OCI-LY7 (cell line): ENCODE data around the gene EIF4G3. TPM values are rescaled to one million over a fixed set of nuclear protein-coding genes. Genes with fewer than 3 reads are reported as not detected.

ENCODE experiments used
- BruUV-seq: library from RNA; stranded (reverse); fragments of 400-500 nt; replicated peaks from 2 replicates; lab custom pipeline; 2021; lab: Mats Ljungman, UMichigan
- CTCF ChIA-PET: fragments of 300-600 bp; sonication (Branson Sonifier 250); formaldehyde crosslinking; loops from one replicate; lab custom pipeline; 2022; ENCODE audit warnings: antibody characterized with exemption; ENCODE audit not compliant: unreplicated experiment; lab: Charles Lee
- POLR2A ChIA-PET: fragments of 300-600 bp; sonication (Branson Sonifier 250); formaldehyde crosslinking; loops from one replicate; lab custom pipeline; 2022; ENCODE audit warnings: antibody characterized with exemption; lab: Charles Lee
- DNase-seq: peaks from one replicate; pipeline ENCODE4 v3.0.0-alpha.2; 2015; ENCODE audit warnings: low spot score
- H2AFZ ChIP-seq: fragments of 200-600 bp; sonication (generic), shearing (Covaris generic); 2 replicates; pipeline ENCODE4 v1.6.1; 2014; ENCODE audit warnings: mild to moderate bottlenecking, antibody characterized with exemption, low read length, moderate library complexity
- H3K27ac ChIP-seq: fragments of 200-600 bp; sonication (generic); 2 replicates; pipeline ENCODE4 v1.5.1; 2014; ENCODE audit warnings: mixed run types, low read depth, mild to moderate bottlenecking, moderate library complexity, low read length, inconsistent platforms; ENCODE audit not compliant: poor library complexity, severe bottlenecking
- H3K36me3 ChIP-seq: fragments of 200-600 bp; sonication (generic); 2 replicates; pipeline ENCODE4 v1.6.1; 2014; ENCODE audit warnings: mild to moderate bottlenecking, antibody characterized with exemption, low read length, moderate library complexity, mixed read lengths; ENCODE audit not compliant: insufficient read depth
- H3K4me1 ChIP-seq: fragments of 200-600 bp; sonication (generic); 2 replicates; pipeline ENCODE4 v1.5.1; 2014; ENCODE audit warnings: mild to moderate bottlenecking, low read length; ENCODE audit not compliant: insufficient read depth, poor library complexity, severe bottlenecking
- H3K4me2 ChIP-seq: fragments of 200-600 bp; sonication (generic); 2 replicates; pipeline ENCODE4 v1.6.1; 2014; ENCODE audit warnings: mild to moderate bottlenecking, low read length
- H3K4me3 ChIP-seq: fragments of 200-600 bp; sonication (generic); 2 replicates; pipeline ENCODE4 v1.5.1; 2014; ENCODE audit warnings: mild to moderate bottlenecking, low read depth, low read length; ENCODE audit not compliant: poor library complexity, severe bottlenecking
- H3K79me2 ChIP-seq: fragments of 200-600 bp; sonication (generic); 2 replicates; pipeline ENCODE4 v1.6.1; 2016; ENCODE audit warnings: low read depth, mild to moderate bottlenecking, low read length, moderate library complexity, mixed read lengths; ENCODE audit not compliant: insufficient read depth
- H3K9me2 ChIP-seq: fragments of 200-600 bp; sonication (generic); 2 replicates; pipeline ENCODE4 v1.6.1; 2016; ENCODE audit warnings: mild to moderate bottlenecking, low read length, mixed read lengths; ENCODE audit not compliant: insufficient read depth
- H3K9me3 ChIP-seq: fragments of 200-600 bp; sonication (generic); 2 replicates; pipeline ENCODE4 v1.6.1; 2014; ENCODE audit warnings: mild to moderate bottlenecking, mixed run types, low read length, mixed read lengths
- H4K20me1 ChIP-seq: fragments of 200-600 bp; sonication (generic); 2 replicates; pipeline ENCODE4 v1.6.1; 2014; ENCODE audit warnings: mild to moderate bottlenecking, antibody characterized with exemption, low read length, moderate library complexity, mixed read lengths; ENCODE audit not compliant: insufficient read depth
- EZH2phosphoT487 ChIP-seq: fragments of 200-600 bp; sonication (generic); IDR thresholded peaks from 2 replicates; pipeline ENCODE4 v1.6.1; 2018; ENCODE audit warnings: low read depth, borderline replicate concordance, mild to moderate bottlenecking, mixed run types, antibody characterized with exemption, low read length, moderate library complexity, mixed read lengths
- intact Hi-C: fragments of 100-400 bp; cut with micrococcal nuclease; formaldehyde crosslinking; loops from one replicate; pipeline ENCODE4 v1.10.0; 2022; ENCODE audit not compliant: unreplicated experiment
- total RNA-seq, 2 experiments: library from RNA; depleted of rRNA in 1 of 2; stranded (reverse); fragments of >200 nt in 1 of 2; shearing (Covaris generic) in 1 of 2; gene quantifications; 2 replicates each; pipeline ENCODE4 v1.2.3, GENCODE V29; 2014 to 2022
- TF ChIP-seq, protein P1 (sequence below): fragments of 200-600 bp; sonication (generic); conservative IDR thresholded peaks from 2 replicates; pipeline ENCODE4 v1.5.1; 2014; ENCODE audit warnings: mild to moderate bottlenecking, antibody characterized with exemption, low read length, moderate library complexity, mixed read lengths

Gene EIF4G3
- total RNA-seq, 2 experiments from 2014 or later, result 28.5 to 62.1 TPM

DNA sequence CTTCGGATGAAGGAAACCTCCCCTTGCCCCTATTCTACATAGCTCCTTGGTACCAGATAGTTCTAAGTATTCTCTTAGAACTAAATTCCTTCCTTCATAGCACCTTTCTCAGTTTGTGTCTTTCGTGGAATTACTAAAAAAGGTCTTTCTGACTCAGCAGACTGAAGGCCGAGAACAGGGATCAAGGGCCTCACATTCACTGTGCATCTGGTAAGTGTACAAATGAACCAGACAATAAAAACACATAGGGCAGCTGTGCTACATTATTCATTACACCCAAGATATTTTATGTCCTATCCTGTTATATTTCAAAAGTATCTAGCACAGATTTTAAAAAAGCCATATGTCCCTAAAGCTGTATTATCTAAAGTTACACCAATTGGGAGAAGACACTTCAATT lies 326.7 kb downstream of the EIF4G3 start:
- ChIA-PET POLR2A (no interaction called here), CTCF (no interaction called here)
- Histone ChIP-seq H3K4me1 (no peaks in the 10 kb centered on the region), H3K4me2 (no peak overlapping the region), H3K27ac (no peak overlapping the region), H3K79me2 (no peaks in the 10 kb centered on the region), H2AFZ (no peak overlapping the region), H3K36me3 (peaks cover 61% of the 10 kb centered on the region), H3K9me2 (no peaks in the 10 kb centered on the region), H4K20me1 (no peaks in the 10 kb centered on the region), H3K9me3 (no peaks in the 10 kb centered on the region), H3K4me3 (no peak overlapping the region)
- no peak for DNase-seq
- TF ChIP-seq, protein P1, sequence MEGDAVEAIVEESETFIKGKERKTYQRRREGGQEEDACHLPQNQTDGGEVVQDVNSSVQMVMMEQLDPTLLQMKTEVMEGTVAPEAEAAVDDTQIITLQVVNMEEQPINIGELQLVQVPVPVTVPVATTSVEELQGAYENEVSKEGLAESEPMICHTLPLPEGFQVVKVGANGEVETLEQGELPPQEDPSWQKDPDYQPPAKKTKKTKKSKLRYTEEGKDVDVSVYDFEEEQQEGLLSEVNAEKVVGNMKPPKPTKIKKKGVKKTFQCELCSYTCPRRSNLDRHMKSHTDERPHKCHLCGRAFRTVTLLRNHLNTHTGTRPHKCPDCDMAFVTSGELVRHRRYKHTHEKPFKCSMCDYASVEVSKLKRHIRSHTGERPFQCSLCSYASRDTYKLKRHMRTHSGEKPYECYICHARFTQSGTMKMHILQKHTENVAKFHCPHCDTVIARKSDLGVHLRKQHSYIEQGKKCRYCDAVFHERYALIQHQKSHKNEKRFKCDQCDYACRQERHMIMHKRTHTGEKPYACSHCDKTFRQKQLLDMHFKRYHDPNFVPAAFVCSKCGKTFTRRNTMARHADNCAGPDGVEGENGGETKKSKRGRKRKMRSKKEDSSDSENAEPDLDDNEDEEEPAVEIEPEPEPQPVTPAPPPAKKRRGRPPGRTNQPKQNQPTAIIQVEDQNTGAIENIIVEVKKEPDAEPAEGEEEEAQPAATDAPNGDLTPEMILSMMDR, result no peak
- no peak for TF ChIP-seq EZH2phosphoT487
- intact Hi-C loops, result no loop called here
- no TSS peak for BruUV-seq

DNA sequence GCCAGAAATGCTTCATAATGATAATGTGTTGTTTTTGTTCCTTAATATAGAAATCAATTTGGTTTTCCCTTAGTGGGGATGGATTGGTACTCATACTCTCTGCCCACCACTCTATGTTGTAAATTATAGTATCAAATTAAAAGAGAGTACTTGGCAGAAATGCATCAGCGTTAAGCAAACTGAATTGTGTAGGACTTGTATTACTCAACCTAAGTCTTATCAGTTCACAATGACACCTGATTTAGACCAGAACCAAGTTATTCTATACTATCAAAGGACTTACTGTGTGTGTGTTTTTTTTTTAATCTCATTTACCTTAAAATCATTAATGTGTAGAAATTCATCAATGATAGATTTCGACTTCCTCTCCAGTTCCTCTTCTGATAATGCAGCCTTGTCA lies 327.6 kb downstream of the EIF4G3 start:
- Histone ChIP-seq H3K4me3 (no peak overlapping the region), H3K9me3 (no peaks in the 10 kb centered on the region), H3K4me1 (no peaks in the 10 kb centered on the region), H3K27ac (no peak overlapping the region), H4K20me1 (no peaks in the 10 kb centered on the region), H3K36me3 (peaks cover 67% of the 10 kb centered on the region), H3K79me2 (no peaks in the 10 kb centered on the region), H3K9me2 (no peaks in the 10 kb centered on the region), H3K4me2 (no peak overlapping the region), H2AFZ (no peak overlapping the region)
- ChIA-PET POLR2A (interaction anchor here (0.6 to 0.7 kb wide), 2 partner anchors 134 to 1338 kb away, joined by 4 read pairs; no protein-coding TSS in a partner anchor), CTCF (no interaction called here)
- no peak for DNase-seq
- intact Hi-C loops, result no loop called here
- no TSS peak for BruUV-seq
- TF ChIP-seq, protein P1, result no peak
- TF ChIP-seq EZH2phosphoT487, result no peak

DNA sequence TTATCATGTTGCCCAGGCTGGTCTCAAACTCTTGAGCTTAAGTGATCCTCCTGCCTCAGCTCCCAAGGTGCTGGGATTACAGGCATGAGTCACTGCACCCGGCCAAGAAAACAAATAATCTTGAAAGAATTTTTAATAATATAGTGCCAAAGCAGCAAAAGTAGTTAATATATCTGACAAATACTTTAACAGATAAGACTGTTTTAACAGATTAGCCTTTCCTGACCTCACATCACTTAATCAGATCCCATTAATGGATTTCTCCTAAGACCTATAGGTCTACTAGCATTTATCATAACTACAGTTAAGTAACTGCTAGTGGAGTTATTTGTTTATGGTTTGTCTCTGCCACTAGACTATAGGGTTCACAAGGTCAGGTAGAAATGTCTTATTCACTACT lies 328.5 kb downstream of the EIF4G3 start:
- BruUV-seq, result no TSS peak
- Histone ChIP-seq H4K20me1 (no peaks in the 10 kb centered on the region), H3K4me3 (no peak overlapping the region), H3K4me2 (no peak overlapping the region), H3K79me2 (no peaks in the 10 kb centered on the region), H3K4me1 (no peaks in the 10 kb centered on the region), H2AFZ (no peak overlapping the region), H3K36me3 (peaks cover 63% of the 10 kb centered on the region), H3K27ac (no peak overlapping the region), H3K9me3 (no peaks in the 10 kb centered on the region), H3K9me2 (no peaks in the 10 kb centered on the region)
- intact Hi-C loops, result no loop called here
- POLR2A ChIA-PET, result interaction anchor here (0.7 kb wide), 1 partner anchor 1337 kb away, joined by 4 read pairs; no protein-coding TSS in a partner anchor
- CTCF ChIA-PET, result no interaction called here
- TF ChIP-seq, protein P1, result no peak
- TF ChIP-seq EZH2phosphoT487, result no peak
- DNase-seq, result no peak
